SJSA1 (cell line): ENCODE measurements around the gene FGFRL1. TPM values are rescaled to one million over a fixed set of nuclear protein-coding genes. Genes with fewer than 3 reads are reported as not detected.
A peak's percentile ranks its signal among the peaks of the same experiment; 100 is the strongest.

ENCODE experiments used
- DNase-seq, 2 experiments: peaks; one replicate each; pipeline ENCODE4 v3.0.0-alpha.2; 2015 to 2020; ENCODE audit warnings: low spot score in 2 of 2, low read depth in 1 of 2
- H3K27ac ChIP-seq: fragments of 250-450 bp; sonication (Bioruptor Pico); 2 replicates; pipeline ENCODE4 v1.5.1; 2020; ENCODE audit warnings: mild to moderate bottlenecking, moderate library complexity
- H3K27me3 ChIP-seq: fragments of 250-450 bp; sonication (Bioruptor Pico); replicated peaks from 2 replicates; pipeline ENCODE4 v1.5.1; 2020; ENCODE audit warnings: mild to moderate bottlenecking, moderate library complexity
- H3K36me3 ChIP-seq: fragments of 250-450 bp; sonication (Bioruptor Pico); 2 replicates; pipeline ENCODE4 v1.5.1; 2020; ENCODE audit warnings: mild to moderate bottlenecking
- H3K4me1 ChIP-seq: fragments of 250-450 bp; sonication (Bioruptor Pico); replicated peaks from 2 replicates; pipeline ENCODE4 v1.6.1; 2021; ENCODE audit warnings: mild to moderate bottlenecking
- H3K4me3 ChIP-seq: fragments of 250-450 bp; sonication (Bioruptor Pico); 2 replicates; pipeline ENCODE4 v1.5.1; 2020; ENCODE audit warnings: mild to moderate bottlenecking
- H3K9me3 ChIP-seq: fragments of 250-450 bp; sonication (Bioruptor Pico); replicated peaks from 2 replicates; pipeline ENCODE4 v1.5.1; 2020; ENCODE audit warnings: mild to moderate bottlenecking
- total RNA-seq: library from RNA; depleted of rRNA; stranded (reverse); fragments of >200 nt; shearing (Covaris generic); gene quantifications from 2 replicates; pipeline ENCODE4 v1.2.3, GENCODE V29; 2014

FGFRL1 gene
- total RNA-seq, 1 experiment from 2014 or later, result 21.5 TPM

DNA sequence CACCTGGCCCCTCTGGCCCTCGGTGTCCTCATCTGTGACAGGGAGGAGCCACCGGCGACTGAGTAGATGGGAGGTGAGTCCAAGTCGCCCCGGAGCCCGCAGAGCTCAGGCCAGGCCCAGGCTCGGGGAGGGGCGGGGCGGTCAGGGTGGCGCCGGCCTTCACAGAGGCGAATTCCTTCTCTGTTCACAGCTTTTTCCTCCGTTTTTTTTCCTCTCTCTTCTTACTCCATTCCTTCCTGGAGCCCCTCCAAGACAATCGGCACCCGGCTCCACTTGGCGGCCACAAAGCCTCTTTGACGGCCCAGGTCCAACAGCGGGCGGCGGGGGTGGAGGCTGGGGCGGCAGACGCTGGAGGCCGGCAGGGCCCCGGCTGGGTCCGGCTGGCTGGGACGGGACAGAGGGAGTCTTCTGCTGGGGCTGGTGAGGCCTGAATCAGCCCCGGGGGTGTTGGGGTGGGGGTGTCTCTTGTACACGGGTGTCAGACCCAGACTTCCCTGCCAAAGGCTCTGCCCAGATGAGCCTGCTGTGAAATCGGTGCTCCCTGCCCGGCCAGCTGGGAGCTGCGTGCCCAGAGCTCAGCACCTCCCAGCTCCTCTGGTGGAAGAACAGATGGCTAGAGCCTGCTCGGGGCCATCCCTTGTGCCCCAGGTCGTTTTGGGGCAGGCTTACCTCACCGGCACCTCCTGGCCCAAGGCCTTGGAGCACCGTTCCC lies 22.6 kb downstream of the FGFRL1 start:
- peak; percentile 36 to 52 for DNase-seq
- Histone ChIP-seq H3K4me3 (peak overlapping the region; percentile 28), H3K27ac (peak overlapping the region; percentile 54), H3K9me3 (no peaks in the 10 kb centered on the region), H3K27me3 (no peaks in the 10 kb centered on the region), H3K4me1 (peaks cover 14% of the 10 kb centered on the region), H3K36me3 (no peaks in the 10 kb centered on the region)

DNA sequence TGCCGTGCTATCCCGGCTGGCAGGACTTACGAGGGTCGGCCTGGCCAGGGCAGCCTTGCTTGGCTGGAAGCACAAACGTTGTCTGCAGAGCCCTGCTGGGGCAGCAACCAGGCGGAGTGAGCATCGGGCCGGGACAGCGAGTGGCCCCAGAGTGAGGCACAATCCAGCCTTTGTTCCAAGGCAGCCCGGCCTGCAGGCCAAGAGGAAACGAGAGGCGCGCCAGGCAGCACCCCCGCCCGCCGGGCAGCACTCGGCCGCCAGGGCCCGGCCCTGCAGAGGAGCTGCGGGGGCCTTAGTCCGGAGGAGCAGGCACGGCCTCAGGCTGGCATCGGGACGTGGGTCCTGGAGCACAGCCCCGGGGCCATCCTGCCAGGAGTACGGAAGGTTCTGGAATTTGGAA lies 24.1 kb downstream of the FGFRL1 start:
- Histone ChIP-seq H3K4me3 (no peak overlapping the region), H3K27me3 (no peaks in the 10 kb centered on the region), H3K9me3 (no peaks in the 10 kb centered on the region), H3K4me1 (peaks cover 14% of the 10 kb centered on the region), H3K27ac (no peak overlapping the region), H3K36me3 (no peaks in the 10 kb centered on the region)
- DNase-seq, result no peak

DNA sequence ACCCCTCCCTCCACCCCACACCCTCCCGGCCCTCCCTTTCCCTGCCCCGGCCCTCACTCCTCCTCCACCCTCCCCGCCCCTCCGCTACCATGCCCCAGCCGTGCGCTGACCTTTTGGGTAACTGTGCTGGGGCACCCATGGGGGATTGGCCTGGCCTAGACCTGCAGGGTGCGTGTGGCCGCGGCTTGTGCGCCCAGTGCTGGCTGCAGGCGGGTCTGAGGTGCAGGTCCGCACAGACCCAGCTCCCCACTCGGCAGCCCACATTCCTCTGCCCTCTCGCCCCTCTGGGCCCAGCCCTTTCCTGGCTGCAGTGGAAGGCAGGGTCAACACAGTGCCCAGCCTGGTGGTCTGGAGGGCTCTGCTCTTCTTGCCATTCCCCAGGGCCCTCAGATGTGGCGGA lies 24.7 kb downstream of the FGFRL1 start:
- no peaks in the 10 kb centered on the region for H3K27me3 ChIP-seq

DNA sequence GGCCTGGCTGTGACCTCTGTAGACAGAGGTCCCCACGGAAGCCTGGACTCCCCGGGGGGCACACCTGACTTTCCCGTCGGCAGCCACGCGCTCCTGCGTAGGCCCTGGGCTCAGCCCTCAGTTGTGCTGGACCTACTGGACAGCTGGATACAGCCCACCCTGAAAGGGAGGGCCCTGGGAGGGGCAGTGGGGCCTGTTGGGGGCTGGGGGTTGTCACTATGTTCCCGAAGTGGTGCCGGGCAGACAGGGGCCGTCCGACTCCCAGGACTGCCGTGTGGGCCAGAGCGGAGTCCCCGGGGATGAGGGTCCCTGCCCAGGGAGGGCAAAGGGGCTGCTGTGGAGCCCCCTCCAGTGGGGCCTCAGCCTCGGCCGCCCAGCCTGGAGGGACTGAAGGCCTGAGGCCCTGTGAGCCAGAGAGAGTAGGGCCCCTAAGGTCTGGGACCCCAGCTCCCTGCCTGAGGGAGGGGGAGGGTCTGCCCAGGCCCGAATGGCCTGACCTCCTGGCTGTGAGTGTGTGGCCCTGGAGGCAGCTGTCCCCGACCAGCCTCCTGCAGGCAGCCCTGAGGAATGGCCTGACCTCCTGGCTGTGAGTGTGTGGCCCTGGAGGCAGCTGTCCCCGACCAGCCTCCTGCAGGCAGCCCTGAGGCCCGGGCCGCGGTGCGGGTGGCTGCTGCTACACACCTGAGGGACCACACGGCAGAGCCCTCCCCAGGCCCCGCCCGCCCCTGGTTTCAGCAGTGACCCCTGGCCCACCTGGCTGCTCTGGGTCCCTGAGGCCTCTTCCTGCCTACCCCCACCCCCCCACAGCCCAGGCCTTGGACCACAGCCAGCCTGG lies 25.8 kb downstream of the FGFRL1 start:
- no peak overlapping the region for H3K27ac ChIP-seq
- no peaks in the 10 kb centered on the region for H3K27me3 ChIP-seq
- DNase-seq, result no peak
- no peaks in the 10 kb centered on the region for H3K36me3 ChIP-seq
- no peaks in the 10 kb centered on the region for H3K9me3 ChIP-seq
- peaks cover 28% of the 10 kb centered on the region for H3K4me1 ChIP-seq
- H3K4me3 ChIP-seq, result no peak overlapping the region

More for the DNA sequence above, 24.7 kb downstream of the FGFRL1 start:
- DNase-seq, result no peak
- no peak overlapping the region for H3K27ac ChIP-seq
- H3K9me3 ChIP-seq, result no peaks in the 10 kb centered on the region
- H3K36me3 ChIP-seq, result no peaks in the 10 kb centered on the region
- H3K4me1 ChIP-seq, result peaks cover 18% of the 10 kb centered on the region
- no peak overlapping the region for H3K4me3 ChIP-seq

DNA sequence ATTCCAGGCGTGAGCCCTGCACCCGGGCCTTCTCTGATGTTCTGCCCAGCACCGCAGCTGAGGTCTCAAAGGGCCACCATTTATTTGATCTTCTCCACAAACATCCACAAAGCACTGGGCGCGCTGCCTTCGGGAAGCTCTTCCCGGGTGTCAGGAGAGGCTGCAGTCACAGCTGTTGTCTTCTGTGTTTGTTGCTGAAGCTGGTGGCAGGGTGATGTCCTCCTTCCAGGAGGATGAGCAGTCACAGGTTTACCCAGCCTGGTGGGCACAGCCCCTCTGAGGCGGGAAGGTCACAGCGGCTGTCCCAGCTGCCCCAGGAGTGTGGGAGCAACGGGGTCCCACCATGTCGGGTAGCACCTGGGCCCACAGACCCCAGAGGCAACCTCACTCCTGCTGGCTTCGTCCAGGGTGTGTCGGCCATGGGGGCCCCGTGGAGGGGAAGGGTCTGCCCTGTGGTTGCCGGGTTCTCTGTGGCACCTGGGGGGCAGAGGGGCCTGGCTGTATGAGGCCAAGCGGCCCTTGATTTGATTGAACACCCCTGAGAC lies 27.6 kb downstream of the FGFRL1 start:
- no peak for DNase-seq
- no peaks in the 10 kb centered on the region for H3K9me3 ChIP-seq

DNA sequence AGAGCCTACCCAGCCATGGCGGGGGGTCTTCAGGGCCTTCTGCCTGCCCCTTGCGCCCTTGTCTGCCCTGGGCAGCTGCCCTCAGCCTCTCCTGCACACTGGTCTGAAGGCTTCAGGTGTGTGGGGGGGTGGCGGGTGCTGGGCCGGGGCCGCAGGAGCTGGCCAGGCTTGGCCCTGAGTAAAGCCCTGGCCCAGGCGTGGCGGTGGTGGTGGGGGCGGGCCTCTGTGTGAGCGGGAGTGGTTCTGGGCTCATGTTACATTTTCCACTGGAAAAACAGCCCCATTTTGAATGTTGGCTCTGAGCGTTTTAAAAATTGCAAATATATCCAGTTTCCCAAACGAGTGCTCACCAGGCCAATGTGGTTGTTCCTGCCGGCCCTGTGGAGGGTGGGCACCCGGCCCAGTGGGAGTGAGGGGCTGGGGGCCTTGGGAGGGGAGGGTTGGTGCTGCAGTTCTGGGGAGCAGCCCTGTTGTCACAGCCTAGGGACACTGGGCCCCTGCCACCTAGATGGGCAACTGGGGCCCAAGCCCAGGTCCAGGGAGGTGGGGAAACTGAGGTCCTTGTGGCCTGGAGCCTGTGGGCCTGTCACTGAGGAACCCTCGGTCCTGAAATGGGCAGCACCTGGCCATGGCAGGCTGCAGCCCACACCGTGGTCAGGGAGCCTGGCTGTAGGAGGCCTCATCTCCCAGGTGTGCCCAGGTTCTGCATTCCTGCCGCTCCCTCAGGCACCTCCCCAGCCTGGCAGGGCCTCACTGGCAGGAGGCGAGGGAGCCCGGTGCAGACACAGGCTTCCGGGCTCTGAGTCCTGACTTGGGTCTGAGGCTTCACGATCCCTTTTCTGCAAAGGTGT lies 28.3 kb downstream of the FGFRL1 start:
- Histone ChIP-seq H3K4me3 (no peak overlapping the region), H3K4me1 (peaks cover 32% of the 10 kb centered on the region), H3K27me3 (no peaks in the 10 kb centered on the region), H3K9me3 (no peaks in the 10 kb centered on the region), H3K27ac (no peak overlapping the region), H3K36me3 (no peaks in the 10 kb centered on the region)
- DNase-seq, result no peak

More for the DNA sequence above, 27.6 kb downstream of the FGFRL1 start:
- Histone ChIP-seq H3K27me3 (no peaks in the 10 kb centered on the region), H3K36me3 (no peaks in the 10 kb centered on the region), H3K27ac (no peak overlapping the region), H3K4me3 (no peak overlapping the region), H3K4me1 (peaks cover 31% of the 10 kb centered on the region)

DNA sequence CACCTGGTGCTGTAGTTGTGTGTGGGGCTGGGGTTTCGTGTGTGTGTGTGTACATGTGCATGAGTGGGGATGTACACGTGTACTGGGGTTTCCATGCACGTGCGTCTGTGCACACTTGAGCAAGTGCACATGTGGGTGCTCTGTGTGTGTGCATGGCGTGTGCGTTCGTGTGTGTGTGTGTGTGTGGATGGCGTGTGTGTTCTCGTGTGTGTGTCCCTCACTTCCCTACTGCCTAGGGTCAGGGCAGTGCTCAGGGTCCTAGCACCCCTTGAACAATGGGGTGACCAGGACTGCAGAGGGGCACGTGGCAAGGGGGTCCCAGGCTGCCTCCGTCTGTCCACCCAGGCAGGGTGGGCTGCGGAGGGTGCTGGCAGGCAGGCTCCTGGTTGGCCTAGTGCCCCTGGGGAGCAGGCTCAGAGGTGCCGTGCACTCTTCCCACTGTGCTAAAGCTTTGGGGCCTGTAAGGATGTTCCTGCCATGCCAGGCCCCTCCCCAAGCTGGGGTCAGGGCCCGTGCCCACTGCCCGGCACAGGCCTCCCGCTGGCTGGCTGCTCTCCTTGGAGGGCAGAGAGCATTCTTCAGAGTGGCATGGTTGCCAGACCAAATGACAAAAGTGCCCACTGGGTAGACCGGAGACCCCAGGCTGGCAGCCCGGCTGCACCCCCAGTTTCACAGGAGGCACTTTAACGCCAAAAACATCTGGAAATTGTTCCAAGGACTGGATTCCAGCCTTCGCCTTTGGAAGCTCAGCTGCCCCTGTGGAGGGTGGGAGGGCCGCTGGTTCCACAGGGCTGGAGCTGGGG lies 29.1 kb downstream of the FGFRL1 start:
- Histone ChIP-seq H3K27me3 (no peaks in the 10 kb centered on the region), H3K27ac (no peak overlapping the region), H3K9me3 (no peaks in the 10 kb centered on the region), H3K4me1 (peaks cover 37% of the 10 kb centered on the region), H3K36me3 (no peaks in the 10 kb centered on the region), H3K4me3 (no peak overlapping the region)
- DNase-seq, result no peak

DNA sequence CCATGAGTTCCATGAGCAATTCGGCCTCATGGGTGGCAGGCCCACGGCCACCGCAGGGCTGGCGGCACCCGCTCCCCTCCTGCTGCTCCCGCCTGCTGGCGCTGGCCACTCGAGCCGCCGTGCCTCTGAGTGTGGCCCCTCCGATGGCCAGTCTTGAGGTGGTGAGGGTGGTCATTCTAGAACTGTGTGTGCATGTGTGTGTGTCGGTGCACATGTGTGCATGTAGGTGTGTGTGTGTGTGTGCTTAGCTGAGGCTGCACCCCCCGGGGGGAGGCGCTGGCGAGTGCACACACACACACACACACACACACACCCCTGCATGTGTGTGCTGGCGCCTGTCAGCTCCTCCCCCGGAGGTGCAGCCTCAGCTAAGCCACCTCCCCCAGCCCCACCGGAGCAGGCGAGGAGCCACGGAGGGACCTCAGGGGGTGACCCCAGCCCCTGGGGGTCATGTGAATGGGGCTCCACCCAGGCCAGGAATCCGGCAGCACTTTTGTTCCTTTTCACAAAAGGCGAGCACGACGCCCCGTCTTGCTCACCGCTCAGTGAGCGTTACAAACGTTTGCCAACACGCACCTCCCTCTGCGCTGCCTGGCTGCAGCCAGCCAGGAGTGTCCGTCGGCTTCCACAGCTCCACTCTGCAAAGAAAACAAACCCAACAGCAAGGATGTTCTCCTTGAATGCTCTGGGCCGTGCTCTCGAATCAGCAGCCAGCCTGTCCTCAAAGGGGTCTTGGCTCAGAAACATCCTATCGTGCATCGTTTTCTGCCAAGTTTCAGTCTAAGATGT lies 29.9 kb downstream of the FGFRL1 start:
- no peaks in the 10 kb centered on the region for H3K9me3 ChIP-seq
- peaks cover 37% of the 10 kb centered on the region for H3K4me1 ChIP-seq
- no peaks in the 10 kb centered on the region for H3K36me3 ChIP-seq
- DNase-seq, result peak; percentile 11 to 52
- no peaks in the 10 kb centered on the region for H3K27me3 ChIP-seq
- H3K27ac ChIP-seq, result no peak overlapping the region
- no peak overlapping the region for H3K4me3 ChIP-seq

DNA sequence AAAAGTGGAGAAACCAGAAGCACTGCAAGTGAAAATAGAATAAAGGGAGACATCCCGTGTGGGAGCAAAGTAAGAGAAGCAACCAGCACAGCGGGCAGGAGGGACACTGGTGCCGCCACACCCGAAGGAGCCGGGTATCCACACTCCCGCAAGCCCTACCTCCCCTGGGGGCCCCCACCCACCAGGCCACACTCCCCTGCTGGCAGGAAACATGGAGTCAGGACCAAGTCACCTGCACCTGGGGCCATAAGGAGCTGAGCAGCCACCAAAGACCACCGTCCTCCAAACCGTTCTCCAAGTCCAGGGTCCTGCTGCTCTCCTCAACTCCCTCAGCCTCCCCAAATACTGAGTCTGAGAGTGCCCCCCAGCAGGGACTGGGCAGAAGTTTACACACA lies 30.5 kb downstream of the FGFRL1 start:
- peaks cover 38% of the 10 kb centered on the region for H3K4me1 ChIP-seq
- H3K9me3 ChIP-seq, result no peaks in the 10 kb centered on the region
- H3K27me3 ChIP-seq, result no peaks in the 10 kb centered on the region
- DNase-seq, result no peak
- H3K27ac ChIP-seq, result no peak overlapping the region
- H3K4me3 ChIP-seq, result no peak overlapping the region
- no peaks in the 10 kb centered on the region for H3K36me3 ChIP-seq

DNA sequence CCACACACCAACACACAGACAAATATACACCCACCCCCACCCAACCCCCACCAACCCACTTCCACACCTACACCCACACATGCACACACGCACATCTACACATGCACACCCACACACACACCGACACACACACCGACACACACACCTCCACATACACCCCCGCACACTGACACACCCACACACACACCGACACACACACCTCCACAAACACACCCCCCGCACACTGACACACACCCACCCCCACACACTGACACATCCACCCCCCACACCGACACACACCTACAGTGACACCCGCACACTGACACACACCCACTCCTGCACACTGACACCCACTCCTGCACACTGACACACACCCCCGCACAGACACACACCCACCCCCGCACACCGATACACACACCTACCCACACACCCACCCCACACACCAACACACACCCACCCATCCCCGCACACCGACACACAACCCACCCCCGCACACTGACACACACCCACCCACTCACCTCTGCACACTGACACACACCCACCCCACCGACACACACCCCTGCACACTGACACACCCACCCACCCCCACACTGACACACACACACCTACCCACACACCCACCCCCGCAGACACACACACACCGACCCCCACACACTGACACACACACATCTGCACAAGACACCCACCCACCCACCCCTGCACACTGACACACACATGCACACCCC lies 31.1 kb downstream of the FGFRL1 start:
- H3K4me3 ChIP-seq, result no peak overlapping the region
- no peak for DNase-seq
- H3K9me3 ChIP-seq, result no peaks in the 10 kb centered on the region
- H3K27me3 ChIP-seq, result no peaks in the 10 kb centered on the region
- peaks cover 44% of the 10 kb centered on the region for H3K4me1 ChIP-seq
- H3K36me3 ChIP-seq, result no peaks in the 10 kb centered on the region
- no peak overlapping the region for H3K27ac ChIP-seq

DNA sequence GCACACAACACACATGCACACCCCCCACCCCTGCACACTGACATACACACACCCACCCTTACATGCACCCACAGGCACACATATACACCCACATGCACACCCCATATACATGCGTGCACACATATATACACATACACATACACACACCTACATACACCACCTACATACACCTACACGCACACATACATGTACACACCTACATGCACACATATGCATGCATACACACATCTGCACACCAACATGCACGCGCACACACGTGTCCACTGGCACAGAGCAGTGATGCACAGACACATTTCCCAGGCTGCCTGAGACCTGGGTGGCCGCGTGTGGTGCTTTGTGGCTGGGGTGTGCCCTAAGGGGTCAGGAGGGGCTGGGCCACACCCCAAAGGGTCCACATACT lies 31.7 kb downstream of the FGFRL1 start:
- Histone ChIP-seq H3K4me3 (no peak overlapping the region), H3K9me3 (no peaks in the 10 kb centered on the region), H3K27ac (peak overlapping the region; percentile 95), H3K4me1 (peaks cover 48% of the 10 kb centered on the region), H3K36me3 (no peaks in the 10 kb centered on the region), H3K27me3 (no peaks in the 10 kb centered on the region)
- no peak for DNase-seq
